ENCODE data around the gene TMEM72.
A peak's percentile ranks its signal among the peaks of the same experiment; 100 is the strongest.

Gene TMEM72

DNA sequence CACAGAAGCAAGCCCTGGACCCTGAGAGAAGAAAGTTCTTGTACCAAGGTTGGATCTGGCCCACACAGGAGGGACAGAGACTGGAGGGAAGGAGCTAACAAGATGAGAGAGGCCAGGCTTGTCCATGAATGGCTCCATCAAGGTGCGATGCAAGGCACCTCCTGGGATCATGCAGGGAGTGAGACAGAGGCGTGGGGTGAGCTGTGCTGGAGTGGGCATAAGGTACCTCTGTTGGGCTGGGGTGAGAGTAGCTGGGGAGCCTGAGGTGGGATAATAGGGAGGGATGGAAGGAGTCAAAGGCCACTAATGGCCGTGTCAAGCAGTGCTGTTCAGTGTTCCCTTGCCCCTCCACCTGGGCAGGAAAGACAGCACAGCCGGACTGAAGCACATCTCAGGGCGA, 9.9 kb downstream of the TMEM72 start:
- no peak for DNase-seq

GRCh38 chr10:44921506-44921905, 10.4 kb downstream of the TMEM72 start:
- no peak for DNase-seq

GRCh38 chr10:44922021-44922420, 10.9 kb downstream of the TMEM72 start:
- DNase-seq: no peak

DNA sequence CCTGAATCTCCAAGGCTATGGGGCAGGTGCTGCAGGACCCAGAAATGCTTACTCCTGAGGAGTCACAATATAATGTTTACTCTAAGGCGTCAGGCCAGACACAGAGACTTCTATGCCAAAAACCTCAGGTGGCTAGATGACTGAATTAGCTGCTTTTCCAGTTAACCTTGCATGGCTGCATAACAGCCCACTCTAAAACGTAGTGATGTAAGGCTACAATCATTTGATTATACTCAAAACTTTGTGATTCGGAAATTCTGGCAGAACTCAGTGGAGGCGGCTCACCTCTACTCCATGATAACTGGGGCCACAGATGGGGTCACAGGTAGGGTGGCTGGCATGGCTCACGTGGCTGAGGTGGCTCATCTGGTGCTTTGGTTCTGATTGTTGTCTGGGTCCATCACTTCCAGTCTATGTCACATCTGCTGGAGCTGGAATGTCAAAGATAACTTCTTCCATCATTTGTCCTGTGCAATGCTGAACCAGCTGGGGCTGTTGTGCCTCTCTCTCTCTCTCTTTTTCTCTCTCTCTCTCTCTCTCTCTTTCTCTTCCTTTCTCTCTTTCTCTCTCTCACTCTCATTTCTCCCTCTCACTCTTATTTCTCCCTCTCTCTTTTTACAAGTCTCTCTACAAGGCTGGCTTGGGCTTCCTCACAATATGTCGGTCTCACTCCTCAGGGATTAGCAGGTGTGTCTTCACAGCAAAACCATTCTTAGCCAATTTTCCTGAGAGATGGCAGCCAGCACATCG, 11.8 kb downstream of the TMEM72 start:
- no peak for DNase-seq

DNA sequence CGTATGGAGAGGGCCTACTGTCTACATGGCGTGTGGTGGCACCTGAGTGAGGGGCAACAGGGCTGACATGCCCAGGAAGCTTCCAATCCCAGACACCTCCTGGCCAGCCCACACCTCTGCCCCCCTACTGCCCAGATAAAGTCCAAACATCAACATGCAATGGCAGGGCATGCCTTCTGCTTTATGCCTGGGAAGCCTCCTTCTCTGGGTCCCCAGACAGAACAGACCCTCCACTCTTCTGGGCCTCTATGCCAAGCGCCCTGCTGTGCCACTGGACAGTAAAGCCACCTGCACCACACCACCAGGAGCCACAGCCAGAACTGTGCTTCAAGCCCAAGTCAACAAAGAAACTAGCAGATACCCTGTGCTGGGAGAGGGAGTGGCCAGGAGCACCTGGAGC, 12.5 kb downstream of the TMEM72 start:
- DNase-seq: no peak

- DNase-seq: no peak
Observed at GRCh38 chr10:44924261-44925040, 13.3 kb downstream of the TMEM72 start.

DNA sequence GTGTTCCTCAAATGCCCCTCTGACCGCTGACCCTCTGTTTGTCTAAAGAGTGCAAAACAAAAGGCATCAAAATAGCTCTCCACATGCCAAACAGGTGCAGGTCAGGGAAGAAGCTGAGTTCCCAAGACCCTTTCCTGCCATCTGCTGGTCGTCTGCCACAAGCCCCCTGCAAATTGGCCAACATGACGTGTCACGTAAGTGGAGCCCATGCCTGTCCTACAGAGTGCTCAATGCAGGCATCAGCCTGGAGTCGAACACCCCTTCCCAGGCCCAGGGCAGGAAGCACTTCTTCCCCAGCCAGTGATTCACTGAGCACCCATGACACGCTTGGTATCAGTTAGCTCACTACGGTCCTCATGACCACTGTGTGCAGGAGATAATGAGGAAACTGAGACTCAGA, 14.1 kb downstream of the TMEM72 start:
- DNase-seq: no peak

DNA sequence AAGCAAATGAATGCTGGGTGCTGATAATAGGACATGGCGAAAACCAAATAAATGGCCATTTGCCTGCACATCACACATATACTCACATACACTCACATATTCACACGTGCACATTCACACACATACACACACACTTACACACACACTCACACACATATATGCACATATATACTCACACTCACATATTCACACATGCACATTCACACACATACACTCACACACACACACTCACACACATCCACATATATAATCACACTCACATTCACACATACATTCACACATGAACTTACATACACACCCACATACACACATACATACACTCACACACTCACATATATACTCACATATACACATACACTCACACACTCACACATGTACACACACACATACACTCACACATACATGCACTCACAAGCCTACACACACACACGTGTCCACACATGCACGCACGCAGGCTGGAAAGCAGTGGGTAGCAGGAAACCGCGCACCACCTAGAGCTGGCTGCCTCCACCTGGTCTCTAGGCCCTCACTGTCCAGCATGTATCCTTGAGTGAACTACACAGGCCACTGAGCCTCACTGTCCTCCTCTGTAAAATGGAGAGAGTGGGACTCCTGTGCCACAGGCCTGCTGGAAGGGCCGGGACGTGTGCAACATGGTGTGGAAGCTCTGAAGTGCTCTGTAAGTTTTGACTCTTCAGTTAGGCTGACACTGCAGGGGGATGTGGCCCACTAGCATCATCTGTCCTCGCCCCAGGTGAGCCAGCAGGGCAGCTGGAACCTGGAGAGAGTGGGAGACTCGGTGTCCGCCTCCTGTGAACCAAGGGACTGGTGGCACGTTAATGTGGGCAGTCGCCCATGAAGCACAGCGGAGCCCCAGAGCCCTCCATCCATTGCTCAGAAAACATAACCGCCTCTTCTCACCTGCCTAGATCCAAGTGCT, 14.9 kb downstream of the TMEM72 start:
- no peak for DNase-seq

DNA sequence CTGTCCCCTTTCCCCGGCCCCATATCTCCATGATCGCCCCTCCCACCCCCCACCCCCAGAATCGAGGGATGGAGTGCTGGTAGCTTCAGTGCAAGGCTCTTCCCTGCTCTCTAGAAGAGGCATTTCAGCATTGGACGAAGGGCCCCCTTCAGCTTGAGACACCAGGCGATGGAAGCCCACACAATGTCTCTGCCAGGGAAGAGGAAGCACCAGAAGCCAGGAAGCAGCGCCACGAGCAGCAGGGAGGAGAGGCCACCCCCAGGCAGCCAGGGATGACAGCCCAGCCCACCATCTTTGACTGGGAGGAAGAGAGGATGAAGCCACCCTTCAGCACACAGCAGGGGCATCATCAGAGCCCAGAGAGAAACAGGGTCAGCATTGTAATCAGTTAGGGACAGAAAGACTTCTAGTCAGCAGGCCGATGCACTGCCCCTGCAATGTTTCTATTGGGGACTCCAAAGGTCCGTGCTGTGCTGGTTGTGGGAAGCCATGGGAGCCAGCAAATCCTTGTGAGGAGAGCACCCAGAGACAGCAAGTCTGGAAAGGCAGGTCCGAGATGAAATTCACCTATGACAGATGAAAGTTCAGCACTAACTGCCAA, 15.7 kb downstream of the TMEM72 start:
- no peak for DNase-seq

DNA sequence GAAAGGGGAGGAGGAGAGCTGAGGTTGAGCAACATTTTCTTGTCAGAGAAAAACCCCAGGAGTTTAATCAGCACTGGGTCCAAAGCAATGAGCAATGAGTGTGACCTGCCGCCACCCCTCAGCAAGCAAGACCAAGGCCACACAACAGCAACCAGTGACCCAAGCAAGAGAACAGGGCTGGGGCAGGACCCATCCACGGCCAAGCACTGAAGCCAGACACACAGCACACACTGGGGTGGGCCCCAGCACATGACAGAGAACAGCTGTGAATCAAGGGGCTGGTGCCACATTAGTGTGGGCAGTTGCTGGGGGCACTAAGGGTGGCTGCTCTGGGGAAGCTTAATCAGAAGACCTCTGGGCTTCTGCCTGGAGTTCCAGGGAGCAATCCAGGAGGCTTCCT, 16.2 kb downstream of the TMEM72 start:
- DNase-seq: no peak

DNA sequence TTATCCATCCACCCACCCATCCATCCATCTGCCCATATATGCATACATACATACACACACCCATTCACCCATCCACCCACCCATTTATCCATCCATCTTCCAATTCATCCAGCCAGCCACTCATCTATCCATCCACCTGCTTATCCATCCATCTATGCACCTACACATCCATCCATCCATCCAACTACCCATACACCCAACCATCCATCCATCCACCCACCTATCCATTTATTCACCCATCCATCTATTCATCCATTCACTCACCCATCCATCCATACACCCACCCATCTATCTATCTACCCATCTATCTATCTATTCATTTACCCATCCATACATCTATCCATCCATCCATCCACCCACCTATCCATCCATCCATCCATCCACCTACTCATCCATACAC, 17.3 kb downstream of the TMEM72 start:
- no peak for DNase-seq

DNA sequence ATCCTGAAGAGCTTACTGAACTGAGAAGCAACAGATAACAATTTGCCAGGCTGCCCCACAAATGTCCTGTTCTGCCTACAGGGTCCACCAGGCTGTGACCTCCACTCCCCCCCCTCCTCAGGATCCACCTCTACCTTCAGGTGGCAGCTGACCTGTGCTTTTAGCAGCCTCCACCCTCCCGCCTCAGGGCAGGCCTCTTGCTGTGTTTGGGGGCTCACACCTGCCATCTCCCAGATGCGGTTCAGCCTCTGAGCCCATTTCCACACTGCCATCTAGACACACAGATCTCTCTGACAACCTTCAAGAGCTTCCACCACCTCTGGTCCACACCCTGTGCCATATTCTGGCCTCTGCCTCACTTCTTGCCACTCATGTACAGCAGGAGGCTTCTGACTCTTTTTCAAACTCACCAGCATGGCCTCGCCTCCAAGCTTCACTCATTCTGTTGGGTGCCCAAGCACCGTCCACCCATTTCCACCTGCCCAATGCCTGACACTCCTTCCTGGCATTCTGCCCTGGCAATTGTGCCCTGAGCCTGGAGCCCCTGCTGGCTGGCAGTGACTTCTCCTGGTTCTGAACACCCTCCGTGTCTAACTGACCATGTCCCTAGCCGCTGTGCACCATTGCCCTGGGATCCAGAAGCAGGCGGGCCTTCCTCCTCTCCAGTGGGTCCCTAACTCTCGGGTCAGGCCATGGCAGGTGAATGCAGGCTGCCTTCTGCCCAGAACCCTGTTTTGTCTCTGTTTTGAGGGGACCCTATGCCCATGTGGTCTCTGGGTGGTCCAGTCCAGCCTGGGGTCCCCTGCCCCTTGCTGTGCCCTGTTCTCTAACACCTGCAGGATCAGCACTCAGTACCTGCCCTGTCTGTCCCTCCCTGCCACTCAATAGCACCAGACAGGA, 18.5 kb downstream of the TMEM72 start:
- no peak for DNase-seq

GRCh38 chr10:44930904-44931620, 19.9 kb downstream of the TMEM72 start:
- no peak for DNase-seq

- no peak for DNase-seq
Observed at GRCh38 chr10:44931621-44932516, 20.7 kb downstream of the TMEM72 start.

DNA sequence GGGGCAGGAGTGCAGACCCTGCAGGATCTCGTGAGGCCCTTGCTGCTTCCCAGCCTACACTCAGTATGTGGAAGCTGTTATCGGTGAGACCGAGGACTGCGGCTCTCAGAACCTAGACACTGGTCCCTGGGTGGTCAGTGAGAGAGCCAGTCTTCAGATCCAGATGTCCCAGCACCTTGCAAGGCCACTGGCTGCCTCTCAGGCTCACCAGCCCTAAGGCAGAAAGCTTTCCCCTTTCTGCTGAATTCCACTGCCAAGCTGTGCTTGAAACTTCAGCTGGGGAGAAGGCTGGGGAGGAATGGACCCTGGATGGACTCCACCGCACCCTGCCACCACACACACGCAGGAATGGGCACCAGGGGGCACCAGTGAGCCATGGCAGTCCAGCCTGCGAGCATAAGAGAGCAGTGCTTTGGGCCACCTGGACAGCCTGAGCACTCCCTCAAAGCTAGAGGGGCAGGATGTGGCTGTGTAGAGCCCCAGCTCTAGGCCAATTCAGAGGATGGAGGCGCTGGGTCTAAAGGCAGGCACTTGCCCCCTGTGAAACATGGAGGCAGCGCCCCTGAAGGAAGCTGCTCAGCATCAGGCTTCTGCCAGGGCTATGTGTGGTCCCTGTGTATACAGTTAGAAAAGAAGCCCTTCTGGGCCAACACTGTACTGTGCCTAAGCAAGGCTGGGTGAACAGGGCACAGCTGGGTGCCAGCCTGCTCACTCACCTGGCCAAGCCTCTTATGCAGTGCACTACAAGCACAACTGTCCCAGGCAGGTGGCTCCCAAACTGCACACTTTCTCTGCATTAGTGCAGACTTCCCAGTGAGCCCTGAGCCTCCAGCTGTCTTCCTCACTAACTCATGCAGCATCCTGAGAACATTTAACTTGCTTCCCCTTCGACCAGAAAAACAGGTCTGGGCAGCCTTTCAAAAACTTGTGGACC, 21.6 kb downstream of the TMEM72 start:
- peak; percentile 67 for DNase-seq

DNA sequence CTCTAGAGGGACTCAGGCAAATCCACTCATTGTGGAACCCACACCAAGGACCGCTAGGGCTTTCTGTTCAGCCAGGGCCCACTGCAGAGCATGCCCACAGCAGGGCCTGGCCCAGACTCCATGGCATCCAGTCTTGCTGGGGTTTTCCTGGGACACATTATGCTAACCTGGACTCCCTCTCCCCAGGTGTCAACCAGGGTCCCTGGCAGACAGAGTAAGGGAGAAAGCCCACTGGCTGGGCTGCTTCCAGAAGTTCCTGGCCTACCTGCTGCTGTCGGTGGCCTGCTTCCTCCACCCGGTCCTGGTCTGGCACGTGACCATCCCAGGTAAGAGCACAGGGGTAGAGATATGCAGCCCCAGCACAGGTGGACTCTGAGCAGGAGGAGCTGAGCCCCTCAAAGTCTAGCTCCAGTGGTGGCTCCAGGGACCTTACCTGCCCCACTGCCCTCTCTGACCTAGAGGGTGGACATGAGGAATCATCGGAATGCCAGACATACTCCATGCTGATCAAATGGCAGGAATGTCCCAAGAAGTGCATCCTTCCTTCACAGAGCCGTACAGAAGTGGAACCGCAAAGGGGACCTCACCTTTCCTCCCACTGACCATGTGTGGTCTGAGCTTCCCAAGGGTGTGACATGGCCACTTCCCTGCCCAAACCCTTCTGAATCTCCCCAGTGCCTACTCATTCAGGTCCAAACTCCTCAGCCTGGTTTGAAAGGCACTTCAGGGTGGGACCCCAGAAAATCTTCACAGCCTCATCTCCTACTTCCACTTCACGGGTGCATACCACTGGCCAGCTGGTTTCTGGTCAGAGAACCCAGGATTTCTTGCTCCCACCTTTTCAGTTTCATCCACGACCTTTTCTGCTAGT, 22.5 kb downstream of the TMEM72 start:
- no peak for DNase-seq

DNA sequence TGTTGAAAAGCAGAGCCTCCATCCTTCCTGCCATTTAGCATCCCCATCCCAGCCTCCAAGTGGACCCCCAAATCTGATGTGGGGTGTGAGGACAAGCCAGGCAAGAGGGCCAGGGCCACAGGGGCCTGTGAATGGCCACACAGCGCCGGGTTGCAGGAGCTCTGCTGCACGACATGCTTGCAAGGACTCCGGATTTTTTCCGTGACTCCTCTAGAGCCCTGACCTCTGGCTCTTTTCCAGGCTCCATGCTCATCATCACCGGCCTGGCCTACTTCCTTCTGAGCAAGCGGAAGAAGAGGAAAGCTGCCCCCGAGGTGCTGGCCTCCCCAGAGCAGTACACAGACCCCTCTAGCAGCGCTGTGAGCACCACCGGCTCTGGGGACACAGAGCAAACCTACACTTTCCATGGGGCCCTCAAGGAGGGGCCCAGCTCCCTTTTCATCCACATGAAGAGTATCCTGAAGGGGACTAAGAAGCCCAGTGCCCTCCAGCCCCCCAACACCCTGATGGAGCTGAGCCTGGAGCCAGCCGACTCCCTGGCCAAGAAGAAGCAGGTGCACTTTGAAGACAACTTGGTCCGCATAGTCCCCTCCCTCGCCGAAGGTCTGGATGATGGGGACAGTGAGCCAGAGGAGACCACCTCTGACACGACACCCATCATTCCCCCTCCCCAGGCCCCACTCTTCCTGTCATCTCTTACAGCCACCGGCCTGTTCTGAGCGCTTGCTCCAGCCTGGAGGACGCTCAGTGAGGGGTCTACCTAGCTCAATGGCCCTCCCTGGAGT, 23.5 kb downstream of the TMEM72 start:
- DNase-seq: no peak

Data from GDM1 (cell line).